Tibial artery (tissue), 4 donors: ENCODE measurements around the gene RNU5B-1.

Experiments used
- DNase-seq, 2 donors: peaks; one replicate each; pipeline ENCODE4 v3.0.0-alpha.2; 2019
- H3K27ac ChIP-seq, 2 donors: fragments of 200-600 bp; sonication (generic) in 1 of 2; 1 replicate in 1 of 2; 2 replicates in 1 of 2; pipeline ENCODE4 v1.5.1; 2018 to 2019; ENCODE audit warnings: mild to moderate bottlenecking in 1 of 2
- H3K27me3 ChIP-seq, 2 donors: fragments of 200-600 bp; sonication (generic) in 1 of 2; one replicate each; pipeline versions ENCODE4 v1.5.1 to v1.6.0; 2016 to 2019
- H3K36me3 ChIP-seq, 3 donors: fragments of 200-600 bp; sonication (generic) in 2 of 3; one replicate each; pipeline ENCODE4 v1.5.1; 2016 to 2019; ENCODE audit warnings: mild to moderate bottlenecking in 2 of 3
- H3K4me1 ChIP-seq, 4 donors: fragments of 200-600 bp; sonication (generic) in 2 of 4; 1 replicate in 3 of 4; 2 replicates in 1 of 4; pipeline ENCODE4 v1.5.1; 2016 to 2019
- H3K4me3 ChIP-seq, 2 donors: fragments of 200-600 bp; sonication (generic) in 1 of 2; 1 replicate in 1 of 2; 2 replicates in 1 of 2; pipeline ENCODE4 v1.5.1; 2018 to 2019; ENCODE audit warnings: mild to moderate bottlenecking in 2 of 2
- H3K9me3 ChIP-seq, 3 donors: fragments of 200-600 bp; sonication (generic) in 1 of 3; one replicate each; pipeline ENCODE4 v1.5.1; 2016 to 2019
- CTCF ChIP-seq, 2 experiments: fragments of 200-600 bp in 1 of 2; fragments of 450-650 bp in 1 of 2; IDR thresholded peaks; one replicate each; pipeline ENCODE4 v1.5.1; 2017 to 2019; ENCODE audit warnings: antibody characterized with exemption in 2 of 2, mild to moderate bottlenecking in 1 of 2, moderate library complexity in 1 of 2
- intact Hi-C: fragments of 100-400 bp; cut with DNase I; formaldehyde crosslinking; loops from one replicate; pipeline ENCODE4 v1.15.0; 2023; ENCODE audit warnings: low total_unique reads

Gene RNU5B-1

GRCh38 chr15:65333148-65333820, 28.8 kb downstream of the RNU5B-1 start:
- no peak for TF ChIP-seq CTCF (IDR thresholded peaks at IDR 0.05)
- no peak overlapping the region for H3K4me3 ChIP-seq
- H3K9me3 ChIP-seq, result no peaks in the 10 kb centered on the region
- intact Hi-C loops, result loop anchor here (5.0 kb wide), 1 partner anchor 39 kb away; no protein-coding TSS in a partner anchor
- H3K4me1 ChIP-seq, result no peaks in the 10 kb centered on the region
- DNase-seq, result no peak
- no peak overlapping the region for H3K27ac ChIP-seq
- peaks cover 0 to 54% of the 10 kb centered on the region in 2 donors for H3K27me3 ChIP-seq
- no peaks in the 10 kb centered on the region for H3K36me3 ChIP-seq

GRCh38 chr15:65333856-65334255, 29.4 kb downstream of the RNU5B-1 start:
- no peak for DNase-seq
- intact Hi-C loops, result loop anchor here (5.0 kb wide), 1 partner anchor 38 kb away; no protein-coding TSS in a partner anchor
- no peak overlapping the region for H3K27ac ChIP-seq

GRCh38 chr15:65334586-65335231, 30.2 kb downstream of the RNU5B-1 start:
- Histone ChIP-seq H3K4me3 (no peak overlapping the region), H3K27ac (no peak overlapping the region), H3K36me3 (no peaks in the 10 kb centered on the region), H3K4me1 (no peaks in the 10 kb centered on the region), H3K9me3 (no peaks in the 10 kb centered on the region), H3K27me3 (peaks cover 0 to 67% of the 10 kb centered on the region in 2 donors)
- no peak for DNase-seq
- intact Hi-C loops, result loop anchor here (5.0 kb wide), 1 partner anchor 38 kb away; no protein-coding TSS in a partner anchor
- TF ChIP-seq CTCF (IDR thresholded peaks at IDR 0.05), result no peak

More at GRCh38 chr15:65333856-65334255, 29.4 kb downstream of the RNU5B-1 start:
- no peaks in the 10 kb centered on the region for H3K9me3 ChIP-seq
- H3K4me3 ChIP-seq, result no peak overlapping the region
- H3K27me3 ChIP-seq, result peaks cover 0 to 59% of the 10 kb centered on the region in 2 donors
- H3K36me3 ChIP-seq, result no peaks in the 10 kb centered on the region
- TF ChIP-seq CTCF (IDR thresholded peaks at IDR 0.05), result no peak
- no peaks in the 10 kb centered on the region for H3K4me1 ChIP-seq

- no peak overlapping the region for H3K27ac ChIP-seq
- DNase-seq, result no peak
- intact Hi-C loops, result no loop called here
- no peaks in the 10 kb centered on the region for H3K36me3 ChIP-seq
- H3K9me3 ChIP-seq, result no peaks in the 10 kb centered on the region
- H3K27me3 ChIP-seq, result peaks cover 0 to 65% of the 10 kb centered on the region in 2 donors
- no peak for TF ChIP-seq CTCF (IDR thresholded peaks at IDR 0.05)
- H3K4me3 ChIP-seq, result no peak overlapping the region
- H3K4me1 ChIP-seq, result no peaks in the 10 kb centered on the region
Measured at GRCh38 chr15:65335278-65336055, 31.0 kb downstream of the RNU5B-1 start.

GRCh38 chr15:65336493-65337435, 32.3 kb downstream of the RNU5B-1 start:
- Histone ChIP-seq H3K27ac (no peak overlapping the region), H3K27me3 (peaks cover 0 to 69% of the 10 kb centered on the region in 2 donors), H3K36me3 (no peaks in the 10 kb centered on the region), H3K4me3 (no peak overlapping the region), H3K9me3 (no peaks in the 10 kb centered on the region), H3K4me1 (no peaks in the 10 kb centered on the region)
- intact Hi-C loops, result no loop called here
- TF ChIP-seq CTCF (IDR thresholded peaks at IDR 0.05), result no peak
- no peak for DNase-seq
